Activated effector memory CD4-positive, alpha-beta T cell treated with anti-CD3 and anti-CD28 coated beads, Interleukin-2, amount 50 U/mL, for 16 hours (primary cell): ENCODE results near the gene DPM1.

Experiments
- DNase-seq: peaks from one replicate; pipeline ENCODE4 v3.0.0-alpha.2; 2020

DPM1 gene

GRCh38 chr20:50892394-50892793, 65.9 kb downstream of the DPM1 start:
- no peak for DNase-seq

- DNase-seq, result no peak
Measured at GRCh38 chr20:50891138-50891537, 67.2 kb downstream of the DPM1 start.

- no peak for DNase-seq
Measured at GRCh38 chr20:50887576-50887975, 70.8 kb downstream of the DPM1 start.

GRCh38 chr20:50886184-50886790, 72.0 kb downstream of the DPM1 start:
- no peak for DNase-seq

- DNase-seq, result no peak
Measured at GRCh38 chr20:50885781-50886180, 72.6 kb downstream of the DPM1 start.

- DNase-seq, result no peak
Measured at GRCh38 chr20:50885068-50885467, 73.3 kb downstream of the DPM1 start.
